BLaER1 treated with 17β-estradiol and CSF1 and Interleukin-3, amounts not matched to agents 10 nM and 100 nM (cell line): Measurements from ENCODE around the gene NEDD4L.
A peak's percentile ranks its signal among the peaks of the same experiment; 100 is the strongest.

Source experiments
- H3K27ac ChIP-seq, 11 experiments: shearing (Covaris generic); formaldehyde crosslinking; 2 replicates each; pipeline ENCODE4 v1.8.1; 2022
- H3K27me3 ChIP-seq, 11 experiments: shearing (Covaris generic); formaldehyde crosslinking; 2 replicates each; pipeline ENCODE4 v1.8.1; 2022
- H3K36me3 ChIP-seq, 11 experiments: shearing (Covaris generic); formaldehyde crosslinking; 2 replicates each; pipeline ENCODE4 v1.8.1; 2022
- H3K4me1 ChIP-seq, 10 experiments: shearing (Covaris generic); formaldehyde crosslinking; 2 replicates each; pipeline ENCODE4 v1.8.1; 2022
- H3K4me2 ChIP-seq, 11 experiments: shearing (Covaris generic); formaldehyde crosslinking; 2 replicates each; pipeline ENCODE4 v1.8.1; 2022
- H3K4me3 ChIP-seq, 10 experiments: shearing (Covaris generic); formaldehyde crosslinking; 2 replicates each; pipeline ENCODE4 v1.8.1; 2022
- H3K9ac ChIP-seq, 11 experiments: shearing (Covaris generic); formaldehyde crosslinking; 2 replicates each; pipeline ENCODE4 v1.8.1; 2022
- H3K9me3 ChIP-seq, 11 experiments: shearing (Covaris generic); formaldehyde crosslinking; replicated peaks in 1 of 11; 2 replicates each; pipeline ENCODE4 v1.8.1; 2022
- H4K20me1 ChIP-seq, 11 experiments: shearing (Covaris generic); formaldehyde crosslinking; 2 replicates each; pipeline ENCODE4 v1.8.1; 2022
- Cebpa-rat ChIP-seq, 11 experiments: shearing (Covaris generic); IDR thresholded peaks; 2 replicates each; pipeline ENCODE4 v1.8.1; 2022

NEDD4L gene

GRCh38 chr18:58217052-58217451 lies 173.0 kb downstream of the NEDD4L start:
- Histone ChIP-seq H4K20me1 (peaks cover 0 to 23% (median 0%) of the 10 kb centered on the region in 11 experiments; a peak in 7 of 22 replicates), H3K9ac (no peak overlapping the region), H3K9me3 (no peaks in the 10 kb centered on the region), H3K27me3 (peaks cover 0 to 21% (median 0%) of the 10 kb centered on the region in 11 experiments; a peak in 3 of 22 replicates), H3K4me1 (peaks cover 13 to 96% (median 57%) of the 10 kb centered on the region in 10 experiments), H3K4me2 (peak overlapping the region in 5 of 11 experiments; percentile 42 to 60 (median 53); a peak in 7 of 22 replicates), H3K27ac (peak overlapping the region in 4 of 11 experiments; percentile 17 to 59 (median 27); a peak in 4 of 22 replicates), H3K36me3 (no peaks in the 10 kb centered on the region), H3K4me3 (no peak overlapping the region)
- no peak for TF ChIP-seq Cebpa-rat (IDR thresholded peaks at IDR 0.05)

GRCh38 chr18:58218117-58218516 lies 174.1 kb downstream of the NEDD4L start:
- Histone ChIP-seq H4K20me1 (peaks cover 0 to 23% (median 0%) of the 10 kb centered on the region in 11 experiments; a peak in 7 of 22 replicates), H3K9ac (no peak overlapping the region), H3K4me1 (peaks cover 18 to 96% (median 59%) of the 10 kb centered on the region in 10 experiments), H3K4me2 (peak overlapping the region in 6 of 11 experiments; percentile 23 to 53 (median 47); a peak in 10 of 22 replicates), H3K4me3 (no peak overlapping the region), H3K36me3 (no peaks in the 10 kb centered on the region), H3K27me3 (peaks cover 0 to 19% (median 0%) of the 10 kb centered on the region in 11 experiments; a peak in 2 of 22 replicates), H3K27ac (peak overlapping the region in 4 of 11 experiments; percentile 1 to 72 (median 56); a peak in 7 of 22 replicates), H3K9me3 (no peaks in the 10 kb centered on the region)
- 0 out of 22 replicates have a peak, but pooled peaks of 1 of the 11 experiments have one; percentile 39 for TF ChIP-seq Cebpa-rat (IDR thresholded peaks at IDR 0.05)

GRCh38 chr18:58221060-58221725 lies 177.2 kb downstream of the NEDD4L start:
- Histone ChIP-seq H3K9me3 (no peaks in the 10 kb centered on the region), H3K4me2 (peak overlapping the region in 6 of 11 experiments; percentile 6 to 79 (median 58); a peak in 10 of 22 replicates), H3K4me1 (peaks cover 36 to 98% (median 67%) of the 10 kb centered on the region in 10 experiments), H3K9ac (no peak overlapping the region), H4K20me1 (peaks cover 0 to 13% (median 0%) of the 10 kb centered on the region in 11 experiments; a peak in 3 of 22 replicates), H3K27ac (peak overlapping the region in 2 of 11 experiments; percentile 22 to 71; a peak in 1 of 22 replicates), H3K4me3 (no peak overlapping the region), H3K36me3 (no peaks in the 10 kb centered on the region), H3K27me3 (peaks cover 0 to 12% (median 0%) of the 10 kb centered on the region in 11 experiments; a peak in 2 of 22 replicates)
- no peak for TF ChIP-seq Cebpa-rat (IDR thresholded peaks at IDR 0.05)

GRCh38 chr18:58222432-58223125 lies 178.6 kb downstream of the NEDD4L start:
- no peaks in the 10 kb centered on the region for H3K36me3 ChIP-seq
- no peaks in the 10 kb centered on the region for H3K27me3 ChIP-seq
- H3K9ac ChIP-seq: no peak overlapping the region
- H3K4me3 ChIP-seq: no peak overlapping the region
- no peaks in the 10 kb centered on the region for H3K9me3 ChIP-seq
- peak overlapping the region in 7 of 11 experiments; percentile 42 to 83 (median 71); a peak in 11 of 22 replicates for H3K4me2 ChIP-seq
- peak overlapping the region in 2 of 11 experiments; percentile 21 to 71; a peak in 4 of 22 replicates for H3K27ac ChIP-seq
- H3K4me1 ChIP-seq: peaks cover 41 to 97% (median 67%) of the 10 kb centered on the region in 10 experiments
- peaks cover 0 to 5% (median 0%) of the 10 kb centered on the region in 11 experiments; a peak in 1 of 22 replicates for H4K20me1 ChIP-seq
- TF ChIP-seq Cebpa-rat (IDR thresholded peaks at IDR 0.05): no peak

- Histone ChIP-seq H4K20me1 (peaks cover 0 to 9% (median 0%) of the 10 kb centered on the region in 11 experiments; a peak in 2 of 22 replicates), H3K4me2 (peak overlapping the region; percentile 63 to 83 (median 71)), H3K9me3 (no peaks in the 10 kb centered on the region), H3K27me3 (no peaks in the 10 kb centered on the region), H3K9ac (peak overlapping the region in 3 of 11 experiments; percentile 26 to 47 (median 42); a peak in 2 of 22 replicates), H3K27ac (peak overlapping the region; percentile 23 to 71 (median 51); a peak in 20 of 22 replicates), H3K4me1 (peaks cover 41 to 86% (median 63%) of the 10 kb centered on the region in 10 experiments), H3K4me3 (no peak overlapping the region), H3K36me3 (no peaks in the 10 kb centered on the region)
- no peak for TF ChIP-seq Cebpa-rat (IDR thresholded peaks at IDR 0.05)
Measured at GRCh38 chr18:58223717-58224424, 179.8 kb downstream of the NEDD4L start.

- Histone ChIP-seq H3K9ac (peak overlapping the region in 3 of 11 experiments; percentile 26 to 47 (median 42); a peak in 2 of 22 replicates), H3K4me3 (no peak overlapping the region), H3K27ac (peak overlapping the region; percentile 23 to 71 (median 51); a peak in 20 of 22 replicates), H4K20me1 (peaks cover 0 to 9% (median 0%) of the 10 kb centered on the region in 11 experiments; a peak in 2 of 22 replicates), H3K4me1 (peaks cover 41 to 80% (median 63%) of the 10 kb centered on the region in 10 experiments), H3K27me3 (no peaks in the 10 kb centered on the region), H3K36me3 (no peaks in the 10 kb centered on the region), H3K4me2 (peak overlapping the region; percentile 63 to 83 (median 71)), H3K9me3 (no peaks in the 10 kb centered on the region)
- TF ChIP-seq Cebpa-rat (IDR thresholded peaks at IDR 0.05): no peak
Measured at GRCh38 chr18:58224425-58224750, 180.4 kb downstream of the NEDD4L start.

GRCh38 chr18:58225101-58225500 lies 181.1 kb downstream of the NEDD4L start:
- no peaks in the 10 kb centered on the region for H3K36me3 ChIP-seq
- H3K4me1 ChIP-seq: peaks cover 41 to 76% (median 62%) of the 10 kb centered on the region in 10 experiments
- H3K27ac ChIP-seq: peak overlapping the region; percentile 23 to 71 (median 51); a peak in 16 of 22 replicates
- H3K9me3 ChIP-seq: no peaks in the 10 kb centered on the region
- H4K20me1 ChIP-seq: peaks cover 0 to 9% (median 0%) of the 10 kb centered on the region in 11 experiments; a peak in 1 of 22 replicates
- H3K4me3 ChIP-seq: no peak overlapping the region
- H3K27me3 ChIP-seq: no peaks in the 10 kb centered on the region
- peak overlapping the region in 2 of 11 experiments; percentile 12 to 34; a peak in 3 of 22 replicates for H3K9ac ChIP-seq
- H3K4me2 ChIP-seq: peak overlapping the region; percentile 63 to 83 (median 71)
- TF ChIP-seq Cebpa-rat (IDR thresholded peaks at IDR 0.05): peak in 1 of 11 experiments; percentile 41; a peak in 1 of 22 replicates

GRCh38 chr18:58226429-58226828 lies 182.4 kb downstream of the NEDD4L start:
- H3K9me3 ChIP-seq: no peaks in the 10 kb centered on the region
- peak overlapping the region in 2 of 11 experiments; percentile 46 to 63; a peak in 2 of 22 replicates for H3K9ac ChIP-seq
- no peaks in the 10 kb centered on the region; a peak in 1 of 22 replicates for H3K36me3 ChIP-seq
- H3K4me3 ChIP-seq: no peak overlapping the region
- peak overlapping the region in 10 of 11 experiments; percentile 23 to 83 (median 72); a peak in 18 of 22 replicates for H3K4me2 ChIP-seq
- H3K27ac ChIP-seq: peak overlapping the region in 4 of 11 experiments; percentile 49 to 72 (median 70); a peak in 8 of 22 replicates
- H3K27me3 ChIP-seq: no peaks in the 10 kb centered on the region
- H4K20me1 ChIP-seq: peaks cover 0 to 9% (median 0%) of the 10 kb centered on the region in 11 experiments; a peak in 1 of 22 replicates
- no peak for TF ChIP-seq Cebpa-rat (IDR thresholded peaks at IDR 0.05)
- H3K4me1 ChIP-seq: peaks cover 41 to 72% (median 55%) of the 10 kb centered on the region in 10 experiments
